IPS-11a (cell line): ENCODE results near the gene GPX1.
"Not testable (repeated sequence)": the region's sequence is repeated elsewhere in the genome, so short reads cannot be mapped to it uniquely, and the experiment has no call there.

Experiments used
- H3K4me3 ChIP-seq: one replicate; pipeline ENCODE4 v1.5.1; 2013; ENCODE audit warnings: low read depth, low read length, control low read depth

The GPX1 gene

GRCh38 chr3:49358217-49358883 lies at the start of gene GPX1:
TSS of gene GPX1 (minus strand) at chr3:49358353. CDS start at chr3:49358278, 75 bp downstream.
- H3K4me3 ChIP-seq, result peak within 1 kb of the TSS; percentile 66

GRCh38 chr3:49406571-49407565 lies 48.7 kb upstream of the GPX1 start:
- H3K4me3 ChIP-seq, result no peak overlapping the region

GRCh38 chr3:49405570-49405969 lies 47.4 kb upstream of the GPX1 start:
- not testable (repeated sequence) for H3K4me3 ChIP-seq

GRCh38 chr3:49403891-49404290 lies 45.7 kb upstream of the GPX1 start:
- no peak overlapping the region for H3K4me3 ChIP-seq

- H3K4me3 ChIP-seq, result no peak overlapping the region
These were observed 43.6 kb upstream of the GPX1 start for GRCh38 chr3:49401766-49402165.

GRCh38 chr3:49399461-49399860 lies 41.3 kb upstream of the GPX1 start:
- no peak overlapping the region for H3K4me3 ChIP-seq

- no peak overlapping the region for H3K4me3 ChIP-seq
These were observed 39.3 kb upstream of the GPX1 start for GRCh38 chr3:49397470-49397869.

GRCh38 chr3:49391310-49391709 lies 33.2 kb upstream of the GPX1 start:
- not testable (repeated sequence) for H3K4me3 ChIP-seq

- H3K4me3 ChIP-seq, result no peak overlapping the region
These were observed 31.1 kb upstream of the GPX1 start for GRCh38 chr3:49389297-49389696.

GRCh38 chr3:49388289-49388820 lies 30.2 kb upstream of the GPX1 start:
- H3K4me3 ChIP-seq, result no peak overlapping the region

- no peak overlapping the region for H3K4me3 ChIP-seq
These were observed 29.6 kb upstream of the GPX1 start for GRCh38 chr3:49387721-49388120.

- H3K4me3 ChIP-seq, result no peak overlapping the region
These were observed 28.1 kb upstream of the GPX1 start for GRCh38 chr3:49386056-49386756.

GRCh38 chr3:49385617-49386016 lies 27.5 kb upstream of the GPX1 start:
- H3K4me3 ChIP-seq, result no peak overlapping the region

- no peak overlapping the region for H3K4me3 ChIP-seq
These were observed 25.2 kb upstream of the GPX1 start for GRCh38 chr3:49383387-49383786.

GRCh38 chr3:49378249-49378895 lies 20.2 kb upstream of the GPX1 start:
- no peak overlapping the region for H3K4me3 ChIP-seq

GRCh38 chr3:49377483-49377882 lies 19.3 kb upstream of the GPX1 start:
- no peak overlapping the region for H3K4me3 ChIP-seq

GRCh38 chr3:49371946-49372345 lies 13.8 kb upstream of the GPX1 start:
- no peak overlapping the region for H3K4me3 ChIP-seq

GRCh38 chr3:49370585-49371290 lies 12.6 kb upstream of the GPX1 start:
- no peak overlapping the region for H3K4me3 ChIP-seq

- no peak overlapping the region for H3K4me3 ChIP-seq
These were observed 4.4 kb upstream of the GPX1 start for GRCh38 chr3:49362561-49362960.

GRCh38 chr3:49359623-49360022 lies 1.5 kb upstream of the GPX1 start:
- no peak overlapping the region for H3K4me3 ChIP-seq
